K562 (cell line): ENCODE results near the gene FBXL13. TPM values are rescaled to one million over a fixed set of nuclear protein-coding genes. Genes with fewer than 3 reads are reported as not detected.

Experiments
- ATAC-seq: fragments of 200-7000 bp; cut with Tn5 transposase; 3 replicates; pipeline ENCODE4 v1.9.1; 2020; ENCODE audit warnings: moderate library complexity
- BruUV-seq: library from RNA; stranded (reverse); fragments of 400-500 nt; replicated peaks from 2 replicates; lab custom pipeline; 2021; lab: Mats Ljungman, UMichigan
- CTCF ChIA-PET: fragments of 300-600 bp; formaldehyde crosslinking; extraction: SDS; loops from one replicate; lab custom pipeline; 2021; ENCODE audit warnings: low intra/inter-chr PET ratio; lab: Yijun Ruan, JAX
- POLR2A ChIA-PET: fragments of 300-600, 350-650 bp; sonication (Branson Sonifier 250); formaldehyde crosslinking; extraction: SDS; loops from one replicate; lab custom pipeline; 2021; ENCODE audit warnings: antibody characterized with exemption, inconsistent platforms; lab: Yijun Ruan, JAX
- DNase-seq, 4 experiments: peaks; one replicate each; pipeline versions ENCODE4 v3.0.0 to v3.0.0-alpha.2; 2011 to 2018; ENCODE audit warnings: low spot score in 3 of 4, mixed read lengths in 3 of 4; ENCODE audit errors: extremely low read depth in 1 of 4
- FAIRE-seq: peaks from 2 replicates; lab custom pipeline; 2011; peaks lifted over from hg19 to GRCh38; lab: Jason Lieb, UNC
- H2AFZ ChIP-seq: 2 replicates; pipeline ENCODE4 v1.6.0; 2011; ENCODE audit warnings: low read depth, low read length, control low read depth, inconsistent platforms
- H3K27ac ChIP-seq: fragments of 200-600 bp; 3 replicates; pipeline ENCODE4 v1.8.0; 2011; ENCODE audit warnings: low read depth, mild to moderate bottlenecking, control low read depth, inconsistent platforms, low read length, moderate library complexity, mixed read lengths; ENCODE audit errors: extremely low read depth
- H3K27me3 ChIP-seq, 2 experiments: fragments of 300-600 bp in 1 of 2; 2 replicates in 1 of 2; 3 replicates in 1 of 2; pipeline versions ENCODE4 v1.6.0 to v1.8.0; 2011; ENCODE audit warnings: inconsistent platforms in 2 of 2, low read length in 2 of 2, mild to moderate bottlenecking in 1 of 2, mixed read lengths in 1 of 2, moderate library complexity in 1 of 2; ENCODE audit not compliant: control insufficient read depth in 2 of 2, insufficient read depth in 2 of 2
- H3K36me3 ChIP-seq: fragments of 300-600 bp; 3 replicates; pipeline ENCODE4 v1.8.0; 2011; ENCODE audit warnings: mild to moderate bottlenecking, low read length, inconsistent platforms; ENCODE audit not compliant: control insufficient read depth, insufficient read depth
- H3K4me1 ChIP-seq, 2 experiments: fragments of 200-600 bp in 1 of 2; replicated peaks in 1 of 2; 2 replicates in 1 of 2; 3 replicates in 1 of 2; pipeline versions ENCODE4 v1.5.1 to v1.8.0; 2011; ENCODE audit warnings: inconsistent platforms in 2 of 2, low read length in 2 of 2, mild to moderate bottlenecking in 1 of 2, mixed read lengths in 1 of 2, moderate library complexity in 1 of 2; ENCODE audit not compliant: control insufficient read depth in 2 of 2, insufficient read depth in 2 of 2
- H3K4me2 ChIP-seq: 2 replicates; pipeline ENCODE4 v1.6.1; 2011; ENCODE audit warnings: low read length, control low read depth, inconsistent platforms, mixed read lengths; ENCODE audit not compliant: insufficient read depth
- H3K4me3 ChIP-seq: fragments of 200-600 bp; sonication (generic), shearing (Covaris generic); 2 replicates; pipeline ENCODE4 v1.5.1; 2016; ENCODE audit warnings: control low read depth, inconsistent platforms
- H3K79me2 ChIP-seq: fragments of 200-600 bp; 3 replicates; pipeline ENCODE4 v1.8.0; 2011; ENCODE audit warnings: low read length, inconsistent platforms; ENCODE audit not compliant: control insufficient read depth, insufficient read depth
- H3K9ac ChIP-seq, 2 experiments: 2 replicates each; pipeline versions ENCODE4 v1.6.0 to v1.6.1; 2011; ENCODE audit warnings: low read depth in 2 of 2, low read length in 2 of 2, control low read depth in 1 of 2, inconsistent platforms in 1 of 2, mild to moderate bottlenecking in 1 of 2, mixed read lengths in 1 of 2; ENCODE audit not compliant: insufficient read depth in 1 of 2
- H3K9me1 ChIP-seq: one replicate; pipeline ENCODE4 v1.6.0; 2011; ENCODE audit warnings: inconsistent platforms, mild to moderate bottlenecking, low read length, moderate library complexity; ENCODE audit not compliant: control insufficient read depth, insufficient read depth
- H3K9me3 ChIP-seq: replicated peaks from 2 replicates; pipeline ENCODE4 v1.5.1; 2011; ENCODE audit warnings: low read depth, low read length, inconsistent platforms; ENCODE audit not compliant: control insufficient read depth, insufficient read depth
- H4K20me1 ChIP-seq: replicated peaks from 2 replicates; pipeline ENCODE4 v1.6.1; 2011; ENCODE audit warnings: low read length, inconsistent platforms, mixed read lengths; ENCODE audit not compliant: control insufficient read depth, insufficient read depth
- ATF1 ChIP-seq, 2 experiments: fragments of 450-650 bp in 1 of 2; IDR thresholded peaks; 2 replicates each; pipeline ENCODE4 v1.6.1; 2016; ENCODE audit warnings: missing compliant biosample characterization in 1 of 2, missing genetic modification characterization in 1 of 2
- FIP1L1 ChIP-seq: fragments of 200-400 bp; formaldehyde crosslinking; IDR thresholded peaks from 2 replicates; pipeline ENCODE4 v1.6.1; 2018; ENCODE audit warnings: mild to moderate bottlenecking, low read depth, low read length; ENCODE audit not compliant: poor library complexity, severe bottlenecking
- GABPB1 ChIP-seq: sonication (generic); formaldehyde crosslinking; IDR thresholded peaks from 2 replicates; pipeline ENCODE4 v1.8.0; 2022; ENCODE audit warnings: mild to moderate bottlenecking, missing genetic modification reagents
- KLF13 ChIP-seq: fragments of 450-650 bp; IDR thresholded peaks from 2 replicates; pipeline ENCODE4 v1.6.1; 2016; ENCODE audit warnings: missing genetic modification characterization, low read depth, mild to moderate bottlenecking, missing compliant biosample characterization, moderate library complexity, borderline replicate concordance
- NONO ChIP-seq, 2 experiments: fragments of 200-400 bp in 1 of 2; fragments of 450-650 bp in 1 of 2; formaldehyde crosslinking in 1 of 2; IDR thresholded peaks; 2 replicates each; pipeline ENCODE4 v1.6.1; 2017; ENCODE audit warnings: low read depth in 2 of 2, mild to moderate bottlenecking in 2 of 2, moderate library complexity in 2 of 2, low read length in 1 of 2
- POLR2AphosphoS2 ChIP-seq: IDR thresholded peaks from 2 replicates; pipeline ENCODE4 v1.6.1; 2012; ENCODE audit warnings: low read length, improper control_type of control experiment
- RUNX1 ChIP-seq: sonication (generic); IDR thresholded peaks from 2 replicates; pipeline ENCODE4 v1.6.1; 2016; ENCODE audit warnings: antibody characterized with exemption, low read depth
- ZFP36 ChIP-seq: fragments of 150-350 bp; IDR thresholded peaks from 2 replicates; pipeline ENCODE4 v1.6.1; 2018; ENCODE audit warnings: low read length, low read depth; ENCODE audit not compliant: partially characterized antibody
- ZNF436 ChIP-seq: fragments of 250-450, 450-650 bp; sonication (Bioruptor Pico); formaldehyde crosslinking; IDR thresholded peaks from 2 replicates; pipeline ENCODE4 v1.7.0; 2020; ENCODE audit warnings: mild to moderate bottlenecking
- ZSCAN29 ChIP-seq: fragments of 450-650 bp; IDR thresholded peaks from 2 replicates; pipeline ENCODE4 v1.6.1; 2017
- WGBS: fragments of 100-300 bp; shearing (Covaris generic); methylation state at CpG from one replicate; pipeline ENCODE4 v1.1.6; 2016; ENCODE audit warnings: low coverage, mixed read lengths; ENCODE audit not compliant: insufficient coverage; ENCODE audit errors: missing lambda C conversion rate; 5-methylcytosine and 5-hydroxymethylcytosine counted together
- in situ Hi-C: fragments of 300-500 bp; cut with MboI; formaldehyde crosslinking; loops from 4 replicates; pipeline ENCODE4 v1.15.0; 2018; ENCODE audit warnings: inconsistent platforms, mixed read lengths
- intact Hi-C: fragments of 100-400 bp; cut with micrococcal nuclease; formaldehyde crosslinking; loops from 2 replicates; pipeline ENCODE4 v1.14.2; 2022
- polyA plus RNA-seq, 8 experiments: library from polyadenylated mRNA; depleted of rRNA in 4 of 8; stranded (reverse) in 5 of 8; unstranded in 3 of 8; fragments of >200 nt; fragmentation: Nextera tagmentation in 2 of 8; fragmentation: Illumina TruSeq in 1 of 8; extraction: Ambion mirVana in 2 of 8; extraction: Trizol in 1 of 8; gene quantifications; 2 replicates each; pipeline versions ENCODE4 v1.2.1 to v1.2.3, GENCODE V29; 2011 to 2014; ENCODE audit warnings: inconsistent platforms in 1 of 8, missing spikeins in 1 of 8
- total RNA-seq, 7 experiments: library from RNA; depleted of rRNA in 6 of 7; stranded (reverse); fragments of >200 nt in 6 of 7; fragmentation: Illumina TruSeq in 2 of 7; extraction: Trizol in 2 of 7; gene quantifications; 2 replicates each; pipeline versions ENCODE4 v1.2.1 to v1.2.3, GENCODE V29; 2011 to 2021; ENCODE audit warnings: low replicate concordance in 1 of 7
- TF ChIP-seq, protein P1 (sequence below), 2 experiments: IDR thresholded peaks; 2 replicates each; pipeline ENCODE4 v1.6.1; 2011; ENCODE audit warnings: borderline replicate concordance in 1 of 2, control low read depth in 1 of 2, low read depth in 1 of 2, low read length in 1 of 2, mild to moderate bottlenecking in 1 of 2, mixed read lengths in 1 of 2, moderate library complexity in 1 of 2; ENCODE audit not compliant: insufficient read depth in 1 of 2, insufficient read length in 1 of 2, poor library complexity in 1 of 2, severe bottlenecking in 1 of 2; ENCODE audit errors: extremely low read depth in 1 of 2
- TF ChIP-seq, protein P2 (sequence below): sonication (generic); formaldehyde crosslinking; IDR thresholded peaks from 2 replicates; pipeline ENCODE4 v1.8.1; 2023; ENCODE audit warnings: mild to moderate bottlenecking, missing genetic modification reagents, moderate library complexity

Gene FBXL13
- total and polyA plus RNA-seq, 9 of the 15 experiments (the other 6 are each of a cell fraction or from before 2014, with no cell fraction given), result 16.3 to 55.0 (median 25.4) TPM

DNA sequence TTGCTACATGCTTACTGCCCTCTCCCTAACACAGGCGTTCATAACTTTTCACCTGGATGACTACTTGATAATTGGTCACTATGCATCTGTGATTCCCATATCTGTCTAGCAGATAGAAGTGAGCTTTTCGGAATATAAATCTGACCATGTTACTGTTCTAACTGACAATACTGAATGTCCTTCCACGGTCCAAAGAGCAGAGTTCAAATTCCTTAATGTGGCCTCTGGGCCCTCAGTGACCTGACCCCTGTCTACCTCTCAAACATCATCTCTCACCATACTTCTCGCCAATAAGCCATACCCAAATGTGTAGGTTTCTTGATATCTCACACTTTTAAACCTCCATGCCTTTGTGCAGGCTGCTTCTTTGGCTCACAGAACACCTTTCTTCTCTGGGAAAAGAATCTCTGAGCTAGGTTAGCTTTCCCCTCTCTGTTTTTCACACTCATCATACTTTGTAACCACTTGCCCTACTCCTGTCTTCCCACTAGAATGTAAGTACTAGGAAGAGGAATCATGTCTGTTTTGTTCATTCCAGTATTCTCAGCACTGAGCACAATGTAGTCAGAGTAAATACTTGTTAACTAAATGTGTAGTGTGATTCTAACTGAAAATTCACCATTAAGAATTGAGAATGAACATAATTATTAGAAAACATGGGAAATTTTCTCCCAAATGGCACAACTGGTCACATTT, 201.0 kb downstream of the FBXL13 start:
- CTCF ChIA-PET, result no interaction called here
- H3K36me3 ChIP-seq, result peaks cover 80% of the 10 kb centered on the region
- in situ Hi-C loops, result no loop called here
- ATAC-seq (no peak), FAIRE-seq (no peak)
- no peak overlapping the region for H3K9ac ChIP-seq
- H3K4me2 ChIP-seq, result no peak overlapping the region
- H3K4me1 ChIP-seq, result peaks cover 0 to 6% of the 10 kb centered on the region in 2 experiments; a peak in 1 of 5 replicates
- no peak overlapping the region for H3K27ac ChIP-seq
- no TSS peak for BruUV-seq
- H3K79me2 ChIP-seq, result no peaks in the 10 kb centered on the region
- 86% methylated on average over 4 of the region's 4 CpGs for WGBS
- POLR2A ChIA-PET, result interaction anchor here (0.6 kb wide), 1 partner anchor 33 kb away, joined by 6 read pairs; no protein-coding TSS in a partner anchor
- H3K9me1 ChIP-seq, result no peaks in the 10 kb centered on the region
- TF ChIP-seq ZNF436 (no peak), ZSCAN29 (no peak), ZFP36 (no peak), RUNX1 (no peak), FIP1L1 (no peak), ATF1 (CRISPR knock-in tag; IDR thresholded peaks at IDR 0.05) (no peak), ATF1 (tag; IDR thresholded peaks at IDR 0.05) (no peak), GABPB1 (CRISPR knock-in tag) (no peak), KLF13 (tag) (no peak), POLR2AphosphoS2 (no peak), NONO (IDR thresholded peaks at IDR 0.05; ENCODE audit: low read depth in 2 of 2, low read length in 1 of 2) (no peak)
- TF ChIP-seq, protein P1, sequence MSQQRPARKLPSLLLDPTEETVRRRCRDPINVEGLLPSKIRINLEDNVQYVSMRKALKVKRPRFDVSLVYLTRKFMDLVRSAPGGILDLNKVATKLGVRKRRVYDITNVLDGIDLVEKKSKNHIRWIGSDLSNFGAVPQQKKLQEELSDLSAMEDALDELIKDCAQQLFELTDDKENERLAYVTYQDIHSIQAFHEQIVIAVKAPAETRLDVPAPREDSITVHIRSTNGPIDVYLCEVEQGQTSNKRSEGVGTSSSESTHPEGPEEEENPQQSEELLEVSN (IDR thresholded peaks at IDR 0.05; ENCODE audit: borderline replicate concordance in 1 of 2, extremely low read depth in 1 of 2, insufficient read depth in 1 of 2, insufficient read length in 1 of 2, low read depth in 1 of 2, low read length in 1 of 2, poor library complexity in 1 of 2, severe bottlenecking in 1 of 2), result no peak
- TF ChIP-seq, protein P2, sequence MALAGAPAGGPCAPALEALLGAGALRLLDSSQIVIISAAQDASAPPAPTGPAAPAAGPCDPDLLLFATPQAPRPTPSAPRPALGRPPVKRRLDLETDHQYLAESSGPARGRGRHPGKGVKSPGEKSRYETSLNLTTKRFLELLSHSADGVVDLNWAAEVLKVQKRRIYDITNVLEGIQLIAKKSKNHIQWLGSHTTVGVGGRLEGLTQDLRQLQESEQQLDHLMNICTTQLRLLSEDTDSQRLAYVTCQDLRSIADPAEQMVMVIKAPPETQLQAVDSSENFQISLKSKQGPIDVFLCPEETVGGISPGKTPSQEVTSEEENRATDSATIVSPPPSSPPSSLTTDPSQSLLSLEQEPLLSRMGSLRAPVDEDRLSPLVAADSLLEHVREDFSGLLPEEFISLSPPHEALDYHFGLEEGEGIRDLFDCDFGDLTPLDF (CRISPR knock-in tag), result no peak
- TF ChIP-seq, all 486 proteins: peak for 0
- intact Hi-C loops, result no loop called here
- DNase-seq, result no peak
- H2AFZ ChIP-seq, result no peak overlapping the region
- no peaks in the 10 kb centered on the region for H3K9me3 ChIP-seq
- no peaks in the 10 kb centered on the region for H4K20me1 ChIP-seq
- H3K27me3 ChIP-seq, result no peaks in the 10 kb centered on the region
- H3K4me3 ChIP-seq, result no peak overlapping the region
